Activated effector memory CD4-positive, alpha-beta T cell treated with Interleukin-2 at 50 U/mL for 16 hours (primary cell): ENCODE results near the gene YIPF7.

Source experiments
- DNase-seq: peaks from one replicate; pipeline ENCODE4 v3.0.0-alpha.2; 2020

The YIPF7 gene

GRCh38 chr4:44616621-44617020, 34.8 kb downstream of the YIPF7 start:
- DNase-seq = no peak

- DNase-seq = no peak
These were observed 68.0 kb downstream of the YIPF7 start for GRCh38 chr4:44583393-44583792.

GRCh38 chr4:44580231-44580630, 71.2 kb downstream of the YIPF7 start:
- no peak for DNase-seq

GRCh38 chr4:44578954-44579353, 72.5 kb downstream of the YIPF7 start:
- no peak for DNase-seq
